NCI-H2107 treated with DMSO at 0.1 percent for 48 hours (cell line): ENCODE measurements around the gene PSD2.

Experiments
- DNase-seq: peaks from one replicate; lab custom pipeline; 2025; ENCODE audit not compliant: unreplicated experiment; lab: John Stamatoyannopoulos, UW

PSD2 gene

DNA sequence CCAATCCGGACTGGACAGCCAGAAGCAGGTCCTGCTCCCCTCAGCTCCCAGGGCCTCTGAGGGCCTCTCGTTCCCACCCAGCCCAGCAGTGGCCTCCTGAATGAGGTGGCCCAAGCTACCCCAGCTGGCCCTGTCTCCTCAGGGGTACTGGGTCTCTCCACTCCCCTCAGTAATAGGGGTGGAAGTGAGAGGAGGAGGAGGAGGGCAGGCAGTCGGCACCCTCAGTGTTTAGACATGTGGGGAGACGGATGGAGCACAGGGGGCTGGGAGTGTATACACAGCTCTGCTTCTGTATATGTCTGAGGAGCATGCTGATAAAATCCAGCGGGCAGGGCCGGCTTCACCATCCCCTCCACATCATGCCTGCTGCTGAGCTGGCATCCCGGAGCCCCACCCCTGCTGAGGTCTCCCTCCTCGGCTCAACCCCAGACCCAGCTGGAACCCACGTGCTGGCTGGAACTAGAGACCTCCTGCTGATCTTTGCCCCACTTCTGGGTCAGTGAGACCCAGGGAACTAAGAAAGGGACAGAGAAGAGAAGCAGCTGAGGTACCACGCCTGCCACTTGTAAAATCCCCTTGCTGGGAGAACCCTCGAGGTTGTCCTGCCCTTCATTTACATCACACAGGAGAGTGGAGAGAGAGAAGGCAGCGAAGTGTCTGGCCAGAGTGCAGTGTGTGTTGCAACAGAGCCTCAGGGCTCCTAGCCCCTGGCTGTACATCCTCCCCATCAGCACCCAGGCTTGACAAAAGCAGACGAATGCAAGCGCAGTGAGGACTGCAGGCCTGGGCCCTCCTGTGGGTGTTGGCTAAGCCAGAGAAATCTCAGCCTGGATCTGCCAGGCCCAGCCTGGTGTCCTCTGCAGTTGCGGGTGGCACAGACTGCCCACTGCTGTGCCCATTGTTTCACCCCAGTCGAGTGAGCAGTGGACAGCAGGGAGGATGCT, 77.5 kb downstream of the PSD2 start:
- no peak for DNase-seq

DNA sequence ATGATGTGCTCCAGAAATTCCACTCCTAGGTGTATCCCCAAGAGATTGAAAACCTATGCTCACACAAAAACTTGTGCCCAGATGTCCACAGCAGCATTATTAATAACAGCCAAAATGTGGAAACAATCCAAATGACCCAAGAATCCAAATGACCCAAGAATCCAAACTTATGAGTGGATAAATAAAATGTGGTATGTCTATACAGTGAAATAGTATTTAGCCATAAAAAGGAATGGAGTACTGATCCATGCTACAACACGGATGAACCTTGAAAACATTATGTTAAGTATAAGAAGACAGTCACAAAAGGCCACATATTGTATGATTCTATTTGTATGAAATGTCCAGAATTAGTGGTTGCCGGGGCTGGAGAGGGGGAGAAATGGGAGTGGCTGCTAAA, 80.3 kb downstream of the PSD2 start:
- no peak for DNase-seq

DNA sequence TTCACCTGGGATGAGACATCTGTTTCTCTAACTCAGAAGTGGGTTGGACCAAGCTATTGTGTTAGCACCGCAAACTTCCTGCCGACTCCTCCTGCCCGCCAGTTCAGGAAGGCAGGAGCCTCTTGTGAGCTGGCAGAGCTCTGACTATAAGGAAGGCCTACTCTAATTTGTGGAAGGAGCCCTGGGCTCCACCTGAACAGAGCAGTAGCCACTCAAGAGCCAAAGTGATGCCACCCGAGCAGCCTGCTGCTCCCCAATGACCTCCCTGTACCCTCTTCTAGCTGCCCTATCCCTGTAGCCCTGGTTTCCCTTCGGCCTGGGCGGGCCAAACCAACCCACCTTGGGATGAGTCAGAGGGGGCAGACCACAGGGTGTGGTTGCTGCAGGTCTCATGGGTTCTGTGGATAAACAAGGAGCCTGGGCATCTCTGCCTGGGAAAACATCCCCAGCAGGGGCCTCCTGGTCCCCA, 81.6 kb downstream of the PSD2 start:
- DNase-seq = no peak

DNA sequence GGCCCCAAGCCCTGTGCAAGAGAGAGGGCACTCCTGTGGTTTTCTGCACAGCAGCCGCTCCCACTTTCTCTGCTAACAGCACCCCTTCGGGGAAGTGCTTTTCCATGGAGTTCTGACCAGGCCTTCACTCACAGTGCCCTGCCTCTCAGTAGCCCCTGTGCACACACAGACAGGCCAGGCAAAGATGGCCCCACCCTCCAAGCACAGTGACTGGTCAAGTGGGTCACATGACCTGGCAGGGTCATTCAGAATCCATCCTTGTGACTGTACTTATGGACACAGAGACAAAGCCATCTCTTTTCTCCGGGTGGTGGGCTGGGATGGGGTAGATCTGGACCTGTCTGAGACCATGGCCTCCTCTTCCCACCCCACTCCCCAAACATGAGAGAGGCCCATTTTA, 82.5 kb downstream of the PSD2 start:
- no peak for DNase-seq

DNA sequence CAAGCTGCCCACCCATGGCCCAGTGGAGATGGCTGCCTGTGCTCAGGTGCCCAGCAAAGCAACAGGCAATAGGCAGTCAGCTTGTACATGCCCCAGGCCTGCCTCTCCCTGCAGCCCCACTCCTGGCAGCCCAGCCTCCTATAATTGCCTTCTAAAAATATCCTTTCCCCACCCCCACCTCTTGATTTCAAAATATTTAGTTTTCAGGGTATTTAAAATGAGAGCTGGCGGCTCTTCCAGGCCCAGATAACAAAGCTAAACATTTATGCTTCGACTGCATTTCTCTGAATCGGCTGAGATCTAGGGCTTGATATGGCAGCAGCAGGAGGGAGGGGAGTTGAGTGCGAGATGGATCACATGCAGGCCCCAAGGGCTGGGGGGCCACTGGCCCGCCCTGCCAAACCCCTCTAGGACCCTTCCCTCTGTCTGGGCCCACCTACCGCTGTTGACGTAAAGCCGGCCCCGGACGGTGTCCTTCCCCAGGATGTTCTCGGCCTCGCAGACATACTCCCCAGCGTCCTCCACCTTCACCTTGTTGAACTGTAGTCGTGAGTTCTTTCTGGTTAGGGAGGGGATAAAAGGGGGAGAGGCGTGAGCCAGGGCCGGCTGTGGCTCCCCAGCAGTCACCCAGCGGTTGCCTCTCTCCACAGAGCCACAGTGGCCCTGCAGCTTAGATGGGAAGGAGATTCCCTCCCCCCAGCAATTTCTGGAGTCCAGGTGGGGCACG, 85.0 kb downstream of the PSD2 start:
- no peak for DNase-seq

DNA sequence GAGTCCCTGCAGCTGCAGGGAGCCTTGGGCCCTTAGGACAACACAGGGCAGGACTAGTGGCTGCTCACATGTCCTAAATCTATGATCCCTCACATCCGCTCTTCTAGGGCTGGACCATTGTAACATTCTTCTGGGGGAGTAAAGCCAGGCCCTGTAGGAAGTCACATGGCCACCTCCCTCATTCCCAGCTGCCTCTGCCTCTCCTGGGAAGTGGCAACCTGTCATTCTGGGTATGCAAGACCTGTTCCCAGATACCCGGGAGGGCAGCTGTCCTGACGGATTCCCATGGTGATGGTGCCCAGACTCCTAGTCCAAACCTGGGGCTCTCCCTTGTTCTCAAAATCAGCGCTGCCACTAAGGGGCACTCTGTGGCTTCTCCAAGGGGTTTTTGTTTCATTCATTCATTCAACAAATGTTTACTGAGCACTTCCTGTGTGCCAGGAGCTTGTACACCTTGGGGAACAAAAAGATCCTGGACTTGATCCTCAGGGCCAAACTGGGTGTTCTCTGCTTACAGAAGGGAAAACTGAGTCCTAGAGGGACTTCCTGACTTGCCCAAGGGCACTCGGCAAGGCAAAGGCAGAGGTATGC, 85.6 kb downstream of the PSD2 start:
- DNase-seq = no peak

DNA sequence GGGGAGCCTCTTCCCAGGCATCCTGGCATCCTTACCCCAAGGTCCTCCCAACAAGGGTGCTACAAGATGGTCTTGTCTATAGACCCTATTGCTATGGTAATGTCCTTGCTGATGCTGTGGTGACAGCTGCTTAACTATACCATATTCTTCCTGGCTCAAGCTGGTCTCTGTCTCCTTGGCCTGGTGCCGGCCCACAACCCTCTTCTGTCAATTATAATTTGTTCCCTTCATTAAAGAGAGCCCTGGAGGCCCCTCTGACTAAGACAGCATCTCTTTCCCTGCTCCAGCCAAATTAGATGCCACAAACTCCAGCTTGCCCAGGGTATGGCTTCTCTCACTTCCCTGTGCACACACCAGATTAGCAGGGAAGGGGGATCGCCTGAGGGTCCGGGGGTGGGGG, 86.7 kb downstream of the PSD2 start:
- DNase-seq = no peak

DNA sequence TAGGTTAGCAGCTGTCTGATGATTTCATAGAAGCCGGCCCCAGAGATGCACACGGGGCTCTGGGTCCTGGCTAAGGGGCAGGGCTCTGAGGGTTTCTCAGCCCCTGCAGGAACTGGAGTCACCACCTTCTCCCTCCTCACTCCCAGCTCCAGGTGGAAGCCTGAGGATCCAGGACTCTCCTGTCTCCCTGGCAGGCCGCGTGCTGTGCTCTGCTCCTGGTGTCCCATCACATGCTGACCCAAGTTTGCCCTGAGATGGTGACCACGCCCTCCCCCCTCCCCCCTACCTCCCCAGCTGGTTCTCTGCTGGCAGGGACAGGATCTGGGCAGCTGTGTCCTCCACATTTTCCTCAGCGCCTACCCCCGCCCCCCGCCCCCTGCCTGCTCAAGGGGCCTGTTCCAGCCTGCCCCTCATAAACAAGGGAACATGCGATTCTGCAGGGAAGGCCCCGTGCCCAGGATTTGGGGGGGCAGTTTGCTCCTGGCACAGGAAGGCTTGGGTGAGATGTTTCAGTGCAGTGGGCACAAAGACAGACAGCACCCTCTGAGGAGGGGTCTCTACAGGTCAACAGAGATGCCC, 87.4 kb downstream of the PSD2 start:
- DNase-seq = no peak

DNA sequence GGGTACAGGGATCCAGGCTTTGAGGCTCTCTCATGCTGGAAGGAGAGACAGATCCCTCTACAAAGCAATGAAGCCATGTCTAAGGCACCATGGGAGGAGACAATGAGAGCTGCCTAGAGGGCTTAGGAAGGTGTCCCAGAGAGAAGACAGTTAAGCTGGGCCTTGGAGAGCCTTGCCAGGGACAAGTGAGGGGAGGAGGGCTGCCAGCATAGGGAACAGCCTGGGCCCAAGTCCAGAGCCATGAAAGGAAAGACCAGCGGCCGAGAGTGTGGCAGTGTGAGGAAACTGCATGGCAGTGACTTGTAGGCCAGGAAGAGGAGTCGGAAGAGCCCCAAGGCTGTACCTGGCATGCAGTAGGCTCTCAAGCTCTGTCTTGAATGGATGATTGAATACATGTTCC, 88.5 kb downstream of the PSD2 start:
- DNase-seq = no peak

DNA sequence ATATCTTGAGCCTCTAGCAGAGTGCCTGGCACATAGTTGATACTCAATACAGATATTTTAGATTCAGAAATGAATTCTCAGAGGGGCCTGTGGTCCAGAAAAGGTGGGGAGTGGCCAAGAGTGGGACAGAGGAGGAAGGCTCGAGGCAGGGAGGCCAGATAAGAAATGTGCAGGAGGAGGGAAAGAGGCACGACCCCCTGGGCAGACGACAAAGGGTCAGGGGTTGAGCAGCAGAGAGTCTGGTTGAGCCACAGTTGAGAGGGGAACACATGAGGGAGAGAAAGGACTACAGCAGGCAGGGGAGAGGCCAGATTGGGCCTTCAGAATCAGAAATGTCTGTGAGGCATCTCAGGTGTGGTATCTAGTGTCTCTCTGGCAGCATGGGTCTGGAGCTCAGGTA, 89.1 kb downstream of the PSD2 start:
- DNase-seq = no peak

DNA sequence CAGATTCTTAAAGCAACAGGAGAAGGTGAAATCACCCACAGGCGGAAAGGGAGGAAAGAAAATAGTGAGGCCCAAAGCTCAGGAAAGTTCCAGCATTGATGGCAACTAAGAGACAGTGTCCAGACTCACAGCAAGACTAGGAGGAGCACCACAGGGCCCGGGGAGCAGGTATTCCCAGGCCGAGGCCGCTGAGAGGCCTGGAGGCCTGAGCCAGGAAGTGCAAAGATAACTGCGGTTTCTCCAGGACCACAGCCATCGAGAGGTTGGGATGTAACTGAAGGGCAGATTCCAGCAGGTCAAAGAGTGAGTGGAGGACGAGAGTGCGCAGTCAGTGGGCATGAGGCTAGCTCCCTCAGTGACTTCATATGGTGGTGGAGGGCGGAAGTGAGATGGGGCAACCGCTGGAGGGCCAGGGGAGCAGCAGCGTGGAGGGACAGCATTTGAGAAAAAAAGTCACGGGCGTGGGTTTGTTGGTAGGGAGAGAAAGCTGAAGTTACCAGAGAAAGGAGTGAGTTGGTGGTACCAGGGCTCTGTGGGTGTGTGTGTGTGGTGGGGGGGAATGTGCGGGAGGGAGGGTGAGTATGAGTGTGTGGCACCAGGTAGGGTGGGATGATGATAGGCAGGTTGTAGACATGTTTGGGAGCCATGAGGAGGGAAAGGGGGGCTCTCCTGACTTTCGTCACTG, 89.7 kb downstream of the PSD2 start:
- no peak for DNase-seq

DNA sequence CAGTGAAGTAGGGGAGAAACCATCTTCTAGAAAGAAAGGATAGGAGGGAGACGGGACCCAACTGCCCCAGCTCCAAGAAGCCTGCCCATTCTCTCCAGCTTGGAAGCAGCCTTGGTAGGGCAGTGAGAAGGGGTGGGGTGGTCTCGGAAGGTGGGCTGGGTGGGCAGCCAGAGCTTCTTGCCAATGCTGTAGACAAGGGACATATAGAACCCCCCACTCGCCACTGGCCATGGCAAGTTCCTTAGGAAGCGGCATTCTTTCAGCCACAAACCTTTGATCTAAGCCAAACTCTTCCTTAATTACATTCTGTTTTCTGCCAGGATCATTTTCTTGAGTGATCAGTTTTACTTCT, 90.2 kb downstream of the PSD2 start:
- no peak for DNase-seq

DNA sequence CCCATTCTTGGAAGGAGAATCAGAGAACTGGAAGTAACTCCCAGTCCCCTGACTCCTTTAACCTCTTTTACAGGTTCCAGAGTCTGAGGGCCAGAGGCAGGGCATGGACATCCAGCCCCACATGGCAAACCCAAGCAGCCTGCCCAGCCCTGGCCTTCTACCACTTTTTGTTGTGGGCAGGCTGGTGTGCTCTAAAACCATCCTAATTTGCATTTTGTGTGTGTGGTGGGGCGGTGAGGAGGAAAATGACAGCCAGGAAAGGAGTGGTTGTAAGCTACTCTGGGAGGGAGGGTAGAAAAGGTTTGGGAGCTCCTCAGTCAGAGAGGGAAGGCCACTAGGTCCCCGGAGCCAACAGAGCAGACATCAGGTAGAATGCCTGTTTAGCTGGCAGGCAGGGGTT, 90.6 kb downstream of the PSD2 start:
- DNase-seq = no peak

DNA sequence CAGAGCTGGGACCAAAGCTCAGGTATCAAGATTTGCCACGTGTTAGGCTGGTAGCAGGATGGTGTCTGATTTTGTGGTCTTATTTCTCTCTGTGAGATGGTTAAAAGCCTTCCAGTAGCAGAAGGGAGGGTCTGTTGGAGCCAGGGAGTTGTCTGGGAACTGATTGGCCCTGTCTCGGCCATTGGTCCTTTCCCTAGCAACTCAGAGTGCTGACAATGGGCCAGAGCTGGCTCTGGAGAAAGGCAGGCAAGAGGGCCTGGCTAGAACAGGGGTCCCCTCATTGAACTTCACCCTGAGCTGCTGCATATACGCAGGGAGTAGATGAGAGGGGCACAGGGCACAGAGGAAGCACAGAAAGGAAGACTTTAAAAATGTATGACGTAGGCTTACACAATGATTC, 92.8 kb downstream of the PSD2 start:
- DNase-seq = no peak

DNA sequence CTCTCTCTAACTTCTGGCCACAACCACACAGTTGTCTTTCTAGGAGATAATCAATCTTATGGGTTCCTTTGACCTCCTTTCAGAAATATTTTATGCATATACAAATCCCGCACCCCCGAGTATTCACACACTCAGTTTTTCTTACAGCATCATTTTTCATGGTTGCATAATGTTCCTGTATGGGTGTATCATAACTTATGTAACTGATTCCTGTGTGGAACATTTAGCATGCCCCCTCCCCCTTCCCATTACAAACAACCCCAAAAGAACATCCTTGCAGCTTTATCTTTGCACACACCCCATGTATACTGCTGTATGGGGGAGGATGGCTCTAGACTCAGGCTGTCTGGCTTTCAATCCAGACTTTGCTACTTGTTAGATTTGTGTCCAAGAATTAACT, 93.8 kb downstream of the PSD2 start:
- DNase-seq = no peak

DNA sequence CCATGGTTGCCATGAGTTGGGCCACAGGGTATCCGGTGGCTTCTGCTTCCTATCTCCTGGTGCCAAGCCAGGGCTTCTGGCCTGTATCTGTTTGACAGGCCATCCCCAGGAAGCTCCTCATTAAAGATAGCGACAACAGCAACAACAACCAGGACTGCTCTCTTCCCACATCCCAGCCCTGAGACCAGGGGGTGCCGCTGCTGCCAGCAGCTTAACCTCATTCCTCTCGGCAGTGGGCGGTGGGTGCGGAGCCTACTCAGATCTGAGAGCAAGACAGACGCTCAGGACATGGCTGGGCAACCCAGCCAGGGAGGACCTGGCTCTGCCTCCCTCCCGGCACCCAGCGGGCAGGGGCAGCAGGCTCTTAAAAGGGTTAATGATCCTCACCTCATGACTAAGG, 98.3 kb downstream of the PSD2 start:
- DNase-seq = no peak
